DMS153 treated with DMSO at 0.1 percent for 48 hours (cell line): ENCODE measurements around the gene ERH.
"Not testable (repeated sequence)": the region's sequence is repeated elsewhere in the genome, so short reads cannot be mapped to it uniquely, and the experiment has no call there.

Experiments
- DNase-seq: peaks from one replicate; lab custom pipeline; 2025; ENCODE audit not compliant: unreplicated experiment; lab: John Stamatoyannopoulos, UW

The ERH gene

DNA sequence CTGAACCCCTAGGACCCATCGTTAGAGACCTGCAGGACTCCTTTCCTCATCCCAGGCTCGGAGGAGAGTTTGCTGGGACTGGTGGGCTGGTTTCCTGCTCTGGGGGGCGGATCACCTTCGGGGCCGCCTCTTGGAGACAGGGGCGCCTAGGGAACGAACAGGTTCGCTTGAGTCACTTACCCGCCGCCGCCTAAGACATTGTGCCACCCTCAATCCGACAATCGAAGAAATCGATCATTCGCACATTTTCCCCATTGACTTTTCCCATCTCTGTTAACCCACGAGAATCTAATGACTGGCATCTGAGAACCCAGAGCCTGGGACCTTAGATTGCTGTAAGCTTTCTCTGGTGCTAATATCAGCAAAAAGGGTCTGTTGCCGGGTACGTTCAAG is 715 bp upstream of the ERH start:
- no peak for DNase-seq

DNA sequence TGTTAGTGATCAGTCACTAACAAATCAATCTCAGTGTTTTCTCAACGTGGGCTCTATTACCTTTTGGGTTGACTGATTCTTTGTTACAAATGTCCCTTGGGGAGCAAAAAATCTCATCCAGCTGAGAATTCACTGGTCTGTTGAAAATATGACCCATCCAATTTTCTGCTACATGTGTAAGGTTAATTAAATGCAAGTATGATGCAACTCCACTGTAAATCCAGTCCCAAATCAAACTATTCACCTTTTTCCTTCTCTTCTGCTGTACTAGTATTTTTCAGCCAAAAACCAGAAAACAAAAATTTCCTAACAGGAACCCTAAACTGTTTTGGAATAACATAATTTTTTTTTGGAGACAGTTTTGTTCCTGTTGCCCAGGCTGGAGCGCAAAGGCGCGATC is 2.2 kb downstream of the ERH start:
- DNase-seq, result no peak

DNA sequence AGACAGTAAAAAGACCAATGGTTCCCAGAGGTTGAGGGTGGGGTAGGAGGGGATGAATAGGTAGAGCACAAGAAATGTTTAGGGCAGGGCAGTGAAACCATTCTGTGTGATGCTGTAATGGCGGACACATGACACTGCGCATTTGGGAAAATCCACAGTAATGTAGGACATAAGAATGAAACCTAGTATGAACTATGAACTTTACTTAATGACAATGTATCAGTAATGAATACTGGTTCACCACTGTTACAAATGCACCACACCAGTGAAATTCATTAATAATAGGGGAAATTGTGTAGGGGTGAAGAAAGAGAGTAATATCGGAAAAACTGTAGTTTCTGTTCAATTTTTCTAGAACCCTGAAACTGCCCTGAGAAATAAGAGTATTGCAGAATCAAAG is 5.6 kb downstream of the ERH start:
- no peak for DNase-seq

DNA sequence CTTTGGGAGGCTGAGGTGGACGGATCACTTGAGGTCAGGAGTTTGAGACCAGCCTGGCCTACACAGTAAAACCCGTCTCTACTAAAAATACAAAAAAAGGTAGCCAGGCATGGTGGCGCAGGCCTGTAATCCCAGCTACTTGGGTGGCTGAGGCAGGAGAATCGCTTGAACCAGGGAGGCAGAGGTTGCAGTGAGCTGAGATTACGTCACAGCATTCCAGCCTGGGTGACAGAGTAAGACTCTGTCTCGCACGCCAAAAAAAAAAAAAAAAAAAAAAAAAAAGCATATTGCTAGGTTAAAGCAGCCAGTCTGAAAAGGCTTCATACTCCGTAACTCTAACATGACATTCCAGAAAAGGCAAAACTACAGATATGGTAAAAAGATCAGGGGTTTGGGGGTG is 6.7 kb downstream of the ERH start:
- not testable (repeated sequence) for DNase-seq

DNA sequence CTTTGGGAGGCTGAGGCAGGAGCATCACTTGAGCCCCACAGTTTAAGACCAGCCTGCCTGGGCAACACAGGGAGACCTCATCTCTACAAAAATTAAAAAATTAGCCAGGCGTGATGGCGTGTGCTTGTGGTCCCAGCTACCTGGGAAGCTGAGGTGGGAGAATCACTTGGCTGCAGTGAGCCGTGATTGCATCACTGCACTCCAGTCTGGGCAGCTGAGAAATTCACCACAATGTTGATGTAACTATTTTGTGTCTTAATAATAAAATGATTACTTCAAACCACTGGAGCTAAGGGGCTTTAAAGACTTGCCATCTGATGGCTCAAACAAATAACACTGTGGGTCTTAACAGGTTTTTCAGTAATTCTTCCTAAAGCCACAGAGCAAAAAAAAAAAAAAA is 10.8 kb downstream of the ERH start:
- no peak for DNase-seq

DNA sequence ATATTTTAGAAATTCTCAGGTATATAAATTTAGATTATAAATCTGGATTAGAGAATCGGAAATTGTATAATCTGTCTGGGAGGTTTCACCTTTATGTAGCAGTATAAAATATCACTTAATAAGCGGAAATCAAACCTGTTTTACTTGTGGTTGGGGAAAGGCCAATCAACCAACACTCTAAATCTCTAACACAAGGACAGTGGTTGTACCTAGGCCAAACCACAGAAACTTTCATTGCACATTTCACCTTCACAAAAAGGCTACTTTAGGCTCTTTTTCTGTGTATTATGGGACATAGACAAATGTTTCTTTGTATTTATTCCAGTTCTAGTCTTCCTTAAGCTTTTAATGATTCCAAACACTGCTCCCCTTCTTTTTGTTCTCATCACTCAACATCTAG is 19.8 kb downstream of the ERH start:
- no peak for DNase-seq

DNA sequence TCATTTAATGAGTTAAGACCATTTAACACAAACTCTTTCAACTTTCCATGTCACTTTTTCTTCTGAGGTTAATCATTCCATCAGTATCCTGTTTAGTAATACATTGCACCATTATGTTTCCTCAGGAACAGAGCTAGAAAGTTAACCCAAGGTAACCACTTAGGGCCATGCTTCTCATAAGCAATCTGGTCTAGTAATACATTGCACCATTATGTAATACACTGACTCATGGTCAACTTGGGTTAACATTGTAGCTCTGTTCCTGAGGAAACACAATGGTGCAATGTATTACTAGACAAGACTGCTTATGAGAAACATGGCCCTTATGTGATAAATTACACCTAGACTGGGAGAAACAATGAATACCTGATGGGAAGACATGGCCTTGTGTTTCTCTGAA is 21.7 kb downstream of the ERH start:
- DNase-seq, result no peak

DNA sequence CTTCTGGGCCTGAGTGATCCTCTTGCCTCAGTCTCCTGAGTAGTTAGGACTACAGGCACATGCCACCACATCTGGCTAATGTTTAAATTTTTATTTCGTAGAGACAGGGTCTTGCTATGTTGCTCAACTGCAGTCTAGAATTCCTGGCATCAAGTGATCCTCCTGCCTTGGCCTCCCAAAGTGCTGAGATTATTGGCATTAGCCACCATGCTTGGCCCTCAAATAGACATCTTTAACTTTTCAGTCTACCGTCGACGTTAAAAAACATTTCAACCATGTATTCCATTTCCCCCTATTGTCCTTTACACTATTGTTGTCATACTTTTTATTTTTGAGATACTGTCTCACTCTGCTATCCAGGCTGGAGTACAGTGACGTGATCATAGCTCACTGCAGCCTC is 22.4 kb downstream of the ERH start:
- no peak for DNase-seq

DNA sequence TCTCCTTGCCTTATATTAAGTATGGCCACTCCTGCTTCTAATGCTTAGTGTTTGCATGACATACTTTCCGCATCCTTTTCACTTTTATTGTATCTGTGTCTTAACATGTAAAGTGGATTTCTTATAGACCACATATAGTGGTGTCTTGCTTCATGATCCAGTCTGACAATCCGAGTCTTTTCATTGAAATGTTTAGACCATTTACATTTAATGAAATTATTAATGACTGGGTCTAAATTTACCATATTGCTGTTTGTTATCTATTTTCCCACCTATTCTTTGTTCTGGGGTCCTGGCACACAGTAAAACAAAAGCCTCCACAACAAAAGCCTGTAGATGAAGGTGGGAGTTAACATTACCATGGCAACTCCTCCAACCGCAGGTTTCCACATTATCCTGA is 22.9 kb downstream of the ERH start:
- no peak for DNase-seq

DNA sequence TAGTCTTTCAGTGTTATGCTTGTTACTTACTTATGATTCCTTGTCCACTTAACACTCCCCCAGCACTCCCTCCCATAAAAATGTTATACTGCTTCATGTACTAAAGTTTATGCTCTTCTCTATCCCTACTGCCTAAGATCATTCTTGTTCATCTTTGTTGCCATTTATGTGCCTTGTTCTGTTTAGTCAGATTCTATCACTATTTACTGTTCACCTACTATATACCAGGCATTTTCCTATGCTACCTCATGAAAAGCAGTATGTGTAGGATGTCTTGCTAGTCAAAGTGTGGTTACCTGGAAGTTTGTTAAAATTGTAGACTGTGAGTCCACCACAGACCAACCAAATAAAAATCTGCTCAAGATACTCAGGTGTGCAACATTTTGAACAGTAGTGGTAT is 23.9 kb downstream of the ERH start:
- DNase-seq, result no peak

DNA sequence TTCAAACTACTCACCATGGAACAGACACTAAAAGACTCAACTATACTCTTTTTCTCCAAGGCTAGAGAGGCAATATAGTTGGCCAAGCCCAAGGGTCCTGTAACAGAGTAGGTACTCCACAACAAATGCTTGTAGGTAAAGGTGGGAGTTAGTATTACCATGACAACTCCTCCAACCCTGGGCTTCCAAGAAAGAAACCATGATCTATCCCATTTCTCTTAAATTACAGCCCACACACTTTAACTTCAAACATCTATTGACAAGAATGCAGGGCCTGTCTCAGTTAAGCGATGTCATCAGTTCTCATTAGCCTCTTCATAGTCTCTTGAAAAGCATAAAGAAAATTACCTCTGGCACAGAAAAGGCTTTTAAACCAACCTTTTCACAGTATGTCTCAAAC is 25.0 kb downstream of the ERH start:
- DNase-seq, result no peak

DNA sequence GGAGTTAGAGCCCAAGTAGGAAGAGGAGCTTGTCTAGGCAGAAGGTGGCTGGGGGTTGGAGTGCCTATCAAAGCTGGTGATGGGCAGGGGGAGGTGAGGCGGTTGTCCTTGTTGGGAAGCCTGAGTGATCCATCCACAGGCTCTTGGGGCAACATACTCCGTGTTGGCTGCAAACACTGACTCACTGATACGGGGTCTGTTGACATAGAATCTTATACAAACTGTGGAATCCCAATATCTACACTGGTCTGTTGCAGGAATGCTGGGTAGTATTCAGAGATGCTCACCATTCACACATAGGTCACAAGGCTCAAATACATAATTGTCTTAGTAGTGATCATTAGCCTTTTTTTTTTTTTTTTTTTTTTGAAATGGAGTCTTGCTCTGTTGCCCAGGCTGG is 26.0 kb downstream of the ERH start:
- DNase-seq, result no peak

DNA sequence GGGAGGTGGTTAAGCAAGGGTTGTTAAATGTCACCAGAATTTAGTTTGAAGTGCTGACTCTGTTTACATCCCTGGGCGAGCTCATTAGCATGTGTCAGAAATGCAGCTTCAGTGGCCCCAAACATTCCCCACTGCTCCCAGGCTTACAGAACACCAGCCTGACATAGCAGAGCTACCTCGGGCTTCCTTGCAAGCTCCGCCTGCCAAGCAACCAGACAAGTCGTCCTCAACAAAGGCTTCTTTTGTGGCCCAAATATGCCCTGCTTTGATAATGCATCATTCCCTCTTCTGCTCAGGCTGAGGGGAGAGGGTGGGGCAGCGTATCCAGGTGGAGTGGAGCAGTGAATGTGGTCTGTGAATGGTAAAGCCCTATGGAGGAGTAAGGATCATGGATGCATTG is 28.0 kb downstream of the ERH start:
- no peak for DNase-seq

DNA sequence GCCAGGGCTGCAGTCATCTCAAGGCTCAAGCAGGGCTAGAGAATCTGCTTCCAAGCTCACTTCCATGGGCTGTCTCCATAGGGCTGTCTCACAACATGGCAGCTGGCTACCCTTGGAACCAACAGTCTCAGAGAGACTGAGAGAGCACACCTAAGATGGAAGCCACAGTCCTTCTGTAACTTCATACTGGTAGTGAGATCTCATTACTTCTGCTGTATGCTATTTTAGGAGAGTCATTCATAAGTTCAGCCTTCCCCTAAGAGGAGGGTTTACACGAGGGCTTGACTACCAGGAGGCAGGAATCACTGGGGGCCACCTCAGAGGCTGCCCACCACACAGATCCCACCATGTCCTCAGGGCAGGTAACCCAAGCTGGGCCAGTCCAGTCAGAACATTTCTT is 29.7 kb downstream of the ERH start:
- no peak for DNase-seq

DNA sequence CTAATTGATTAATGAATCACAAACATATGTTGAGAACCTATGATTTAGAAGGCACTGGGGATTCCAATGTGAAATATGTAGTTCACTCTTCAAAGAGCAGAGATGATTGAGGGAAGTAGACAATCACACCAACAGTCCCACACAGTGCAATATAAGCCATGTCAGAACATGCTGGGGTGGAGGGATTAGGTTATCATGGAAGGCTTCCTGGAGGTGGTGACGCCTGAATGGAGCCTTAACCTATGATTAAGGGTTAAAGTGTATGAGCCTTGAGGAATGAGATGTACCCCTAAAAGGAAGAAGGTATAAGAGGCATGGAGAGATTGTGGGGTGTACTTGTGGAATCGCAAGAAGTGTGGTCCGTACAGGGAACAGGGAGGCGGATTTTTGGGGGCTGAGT is 31.3 kb downstream of the ERH start:
- DNase-seq, result no peak

DNA sequence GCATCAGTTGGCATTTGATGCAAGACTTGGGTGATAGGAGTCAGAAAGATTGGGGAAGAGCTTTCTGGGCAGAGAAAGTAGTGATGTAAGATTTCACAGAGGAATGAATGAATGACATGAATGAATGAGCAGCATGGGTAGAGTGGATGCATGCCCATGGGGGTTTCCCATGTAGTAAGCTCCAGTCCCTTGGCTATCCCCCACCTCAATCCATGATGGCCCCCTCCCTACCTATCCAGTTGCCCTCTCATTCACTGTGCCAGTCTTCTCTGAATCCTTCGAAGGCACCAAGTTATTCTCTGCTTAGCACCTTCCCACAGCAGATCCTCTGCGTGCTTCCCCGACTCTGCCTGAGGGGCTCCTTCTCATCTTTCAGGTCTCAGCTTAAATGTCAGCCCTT is 32.0 kb downstream of the ERH start:
- DNase-seq, result no peak

DNA sequence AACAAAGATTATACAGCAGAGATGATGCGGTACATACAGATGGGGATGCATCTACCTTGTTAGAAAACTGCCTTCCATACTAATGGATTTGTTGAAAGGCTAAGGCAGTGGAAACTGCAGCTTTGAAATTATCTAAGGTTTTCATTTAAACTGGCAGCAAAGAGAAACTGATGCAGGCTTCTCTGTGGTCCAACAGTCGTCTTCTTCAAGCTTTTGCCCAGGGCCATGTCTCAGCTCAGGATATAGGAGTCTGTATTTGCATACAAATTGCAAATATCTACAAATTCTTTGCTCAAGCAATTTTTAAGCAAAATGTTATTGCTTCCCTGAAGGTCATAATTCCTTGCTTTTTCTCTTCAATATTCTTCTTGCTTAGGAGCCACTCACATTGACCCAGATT is 33.7 kb downstream of the ERH start:
- DNase-seq, result no peak

DNA sequence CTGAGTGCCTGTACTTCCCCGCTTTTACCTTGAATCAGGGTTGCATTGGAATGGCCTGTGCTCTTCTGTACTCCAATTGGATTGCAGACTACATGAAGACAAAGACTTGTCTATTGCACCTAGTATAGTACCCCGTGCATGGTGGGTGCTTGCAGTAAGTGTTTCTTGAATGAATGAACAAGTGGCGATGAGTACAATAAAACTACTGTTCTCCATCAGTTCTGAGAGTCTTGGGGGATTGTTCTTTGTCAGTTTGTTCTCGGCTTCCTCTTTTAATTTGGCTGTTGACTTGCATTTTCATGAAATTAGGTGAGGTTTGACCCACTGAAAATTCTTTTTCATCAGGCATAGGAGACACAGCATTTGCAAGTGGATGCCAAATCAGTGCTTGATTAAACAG is 34.1 kb downstream of the ERH start:
- no peak for DNase-seq

DNA sequence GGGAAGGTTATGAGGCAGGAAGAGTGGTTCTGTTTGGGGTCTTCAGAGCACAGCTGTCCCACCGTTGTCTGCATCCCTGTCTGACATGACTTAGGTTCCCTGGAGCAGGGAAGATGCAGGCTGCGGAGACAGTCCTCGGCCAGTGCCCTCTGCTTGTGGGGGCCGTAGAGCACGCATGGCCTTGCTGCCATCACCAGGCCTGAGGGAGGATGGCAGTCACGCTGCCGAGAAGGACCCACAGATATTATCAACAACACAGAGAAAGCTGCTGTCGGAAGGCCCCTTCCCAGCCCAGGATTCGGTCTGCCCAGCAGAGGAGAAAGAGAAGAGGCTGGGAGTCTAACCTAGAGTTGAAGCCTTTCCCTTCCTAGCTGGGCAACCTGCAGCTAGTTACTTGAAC is 35.0 kb downstream of the ERH start:
- DNase-seq, result no peak

DNA sequence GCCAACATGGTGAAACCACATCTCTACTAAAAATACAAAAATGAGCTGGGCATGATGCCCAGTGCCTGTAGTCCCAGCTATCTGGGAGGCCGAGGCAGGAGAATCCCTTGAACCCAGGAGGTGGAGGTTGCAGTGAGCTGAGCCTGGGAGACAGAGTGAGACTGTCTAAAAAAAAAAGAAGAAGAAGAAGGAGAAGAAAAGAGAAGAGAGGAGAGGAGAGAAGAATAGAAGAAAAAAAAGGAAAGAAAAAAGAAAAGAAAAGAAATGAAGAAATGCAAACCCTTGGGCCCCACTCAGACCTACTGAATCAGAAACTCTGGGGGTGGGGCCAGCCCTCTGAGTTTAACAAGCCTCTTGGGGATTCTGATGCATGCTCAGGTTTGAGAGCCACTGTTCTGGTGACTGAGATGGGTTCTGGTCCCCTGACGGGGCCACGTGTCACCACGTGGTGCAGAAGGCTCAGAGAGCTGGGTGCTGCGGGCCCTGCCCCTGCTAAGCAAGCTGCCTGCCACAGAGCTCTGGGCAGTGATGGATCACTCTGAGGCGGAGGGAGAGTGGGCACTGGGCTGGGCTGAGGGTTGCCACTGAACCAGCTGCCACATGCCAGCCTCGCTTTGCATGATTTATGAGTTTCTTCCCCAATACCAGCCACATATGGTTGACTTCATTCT is 37.5 kb downstream of the ERH start:
- DNase-seq, result no peak

DNA sequence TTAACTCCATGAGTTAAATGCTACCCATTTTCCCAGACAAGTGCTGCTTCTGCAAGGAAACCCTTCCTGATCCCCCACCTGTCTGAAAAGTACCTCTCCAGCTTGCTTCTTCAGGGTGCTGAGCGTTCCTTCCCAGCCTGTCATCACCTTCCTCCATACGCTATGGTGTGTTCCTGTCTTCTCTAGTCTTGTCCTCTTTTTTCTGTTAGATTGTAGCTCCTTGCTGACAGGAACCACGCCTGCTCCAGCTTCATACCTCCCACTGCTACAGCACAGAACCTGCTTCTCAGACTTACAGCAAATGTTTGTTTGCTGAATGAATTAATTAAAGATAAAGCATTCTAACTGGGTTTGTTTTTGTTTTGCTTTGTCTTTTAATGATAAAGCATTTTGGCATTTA is 39.1 kb downstream of the ERH start:
- DNase-seq, result no peak

DNA sequence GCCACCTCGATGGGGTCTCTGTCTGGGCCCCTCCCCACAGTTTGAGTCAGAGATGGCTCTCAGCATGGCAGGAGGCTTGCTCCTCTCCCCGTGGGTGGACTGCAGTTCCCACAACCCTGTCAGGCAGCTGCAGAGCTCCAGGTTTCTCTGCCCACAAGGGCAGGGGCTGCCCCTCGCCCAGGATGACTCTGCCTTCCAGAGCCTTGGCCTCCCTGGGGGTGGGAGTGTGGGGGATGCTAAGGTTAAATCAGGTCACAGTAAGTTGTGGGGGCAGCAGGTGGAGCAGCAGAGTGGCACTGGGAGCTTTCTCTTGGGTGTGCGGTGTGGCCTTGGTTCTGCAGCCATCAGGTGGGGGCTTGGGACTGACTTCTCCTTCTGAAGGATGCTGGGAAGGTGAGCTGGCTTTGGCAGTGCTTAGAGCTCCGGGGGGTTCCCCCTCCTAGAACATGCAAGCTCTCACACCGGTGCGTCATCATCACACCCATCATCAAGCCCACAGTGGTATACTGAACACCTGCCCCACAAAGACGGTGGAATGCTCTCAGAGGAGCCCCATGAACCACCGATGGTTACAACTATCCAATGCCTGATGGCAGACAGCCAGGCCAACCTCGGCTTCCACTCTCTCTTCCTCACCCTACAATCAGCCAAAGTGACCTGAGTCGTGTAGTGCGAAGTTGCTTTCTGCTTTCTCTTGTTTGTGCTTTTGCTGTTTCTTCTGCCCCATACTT is 39.7 kb downstream of the ERH start:
- no peak for DNase-seq

DNA sequence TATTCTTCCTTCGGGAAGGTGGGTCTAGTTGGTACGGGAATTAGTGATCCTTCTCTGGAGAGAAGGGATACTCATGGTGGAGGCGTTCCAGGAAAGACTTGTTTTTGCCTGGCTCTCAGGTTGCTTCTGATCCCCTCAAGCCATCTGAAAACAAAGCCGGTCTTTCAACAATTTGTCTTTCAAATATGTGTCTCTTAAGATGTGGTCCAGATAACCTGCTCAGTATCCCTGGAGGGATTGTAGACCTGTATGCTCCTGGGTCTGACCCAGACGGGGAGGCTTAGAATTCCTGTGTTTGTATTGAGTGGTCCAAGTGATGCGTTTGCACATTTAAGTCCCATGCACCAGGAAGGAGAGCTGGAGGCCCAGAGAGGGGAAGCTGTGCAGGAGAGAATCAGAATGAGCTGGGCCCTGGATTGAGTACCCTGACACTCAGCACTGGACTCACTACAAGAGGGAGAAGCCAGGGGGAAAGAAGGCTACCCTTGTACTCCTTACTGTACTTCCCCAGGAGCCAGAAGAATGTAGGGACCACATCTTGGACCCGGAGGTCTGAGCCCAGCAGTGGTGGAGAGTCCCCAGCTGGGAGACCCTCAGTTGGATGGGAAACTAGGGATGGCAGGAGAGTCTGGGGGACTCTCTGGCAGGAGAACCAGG is 40.4 kb downstream of the ERH start:
- DNase-seq, result no peak
